ENCODE data around the gene PARD3.

The PARD3 gene

DNA sequence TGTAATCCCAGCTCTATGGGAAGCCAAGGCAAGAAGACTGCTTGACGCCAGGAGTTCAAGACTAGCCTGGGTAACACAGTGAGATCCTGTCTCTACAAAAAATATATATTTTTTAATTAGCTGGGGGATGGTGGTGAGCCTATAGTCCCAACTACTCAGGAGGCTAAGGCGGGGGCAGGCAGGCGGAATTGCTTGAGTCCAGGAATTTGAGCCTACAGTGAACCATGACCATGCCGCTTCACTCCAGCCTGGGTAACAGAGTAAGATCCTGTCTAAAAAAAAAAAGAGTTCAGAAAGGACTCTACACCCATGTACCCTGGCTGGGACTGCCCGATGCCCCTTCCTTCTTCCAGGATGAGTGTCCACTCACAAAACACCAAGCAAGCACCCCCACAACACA is 648.7 kb downstream of the PARD3 start:
- no peak for DNase-seq

DNA sequence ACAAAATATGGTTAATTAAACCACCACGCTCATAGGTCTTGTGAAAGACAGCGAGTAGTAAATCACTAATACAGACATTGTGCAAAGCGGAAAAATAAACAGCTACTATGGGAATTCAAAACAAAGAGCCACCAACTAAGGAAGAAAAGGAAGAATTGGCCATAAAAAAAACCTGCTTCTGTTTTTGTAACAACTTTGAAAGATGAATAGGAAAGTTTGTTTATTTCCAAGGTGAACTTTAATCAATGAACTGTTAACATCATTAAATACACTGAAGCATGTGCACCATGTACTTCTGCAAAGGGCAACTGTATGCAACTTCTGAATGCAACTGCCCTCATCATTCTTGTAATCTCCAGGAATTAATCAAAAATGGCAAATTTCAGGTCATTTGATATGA is 651.1 kb downstream of the PARD3 start:
- DNase-seq, result no peak

DNA sequence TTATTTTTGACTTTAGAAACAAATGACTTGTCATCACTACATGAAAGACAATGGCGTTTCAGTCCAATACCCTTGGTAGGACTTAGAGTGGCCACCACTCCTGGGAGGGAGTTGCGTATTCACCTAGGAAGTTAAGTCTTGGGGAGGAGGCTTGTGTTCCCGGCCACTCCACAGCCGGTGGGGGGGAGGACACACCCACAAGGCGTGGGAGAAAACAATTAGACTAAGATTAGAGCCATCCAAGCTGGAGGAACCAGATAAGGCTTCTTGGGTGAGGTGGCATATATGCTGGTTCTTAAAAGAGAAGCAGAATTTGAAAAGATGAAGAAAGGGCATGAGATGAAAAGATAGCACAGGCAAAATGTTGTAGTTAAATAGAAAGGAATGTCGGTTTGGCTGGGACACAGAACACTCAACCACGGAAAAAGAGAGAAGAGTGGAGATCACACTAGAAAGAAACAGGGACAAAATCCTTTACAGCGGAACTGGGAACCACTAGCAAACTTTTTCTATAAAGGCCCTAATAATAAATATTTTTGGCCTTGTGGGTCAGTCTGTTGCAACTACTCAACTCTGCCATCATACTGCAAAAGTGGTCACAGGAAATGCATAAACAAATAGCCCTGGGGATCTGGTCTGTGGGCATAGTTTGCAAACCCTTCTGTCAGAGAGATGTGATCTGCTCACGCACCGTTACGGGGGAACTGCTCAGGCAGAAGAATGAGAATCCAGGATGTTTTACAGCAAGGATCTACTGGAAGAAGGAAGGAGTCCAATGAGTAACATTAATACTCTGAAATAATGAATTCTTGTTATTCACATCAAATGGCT is 651.8 kb downstream of the PARD3 start:
- no peak for DNase-seq

DNA sequence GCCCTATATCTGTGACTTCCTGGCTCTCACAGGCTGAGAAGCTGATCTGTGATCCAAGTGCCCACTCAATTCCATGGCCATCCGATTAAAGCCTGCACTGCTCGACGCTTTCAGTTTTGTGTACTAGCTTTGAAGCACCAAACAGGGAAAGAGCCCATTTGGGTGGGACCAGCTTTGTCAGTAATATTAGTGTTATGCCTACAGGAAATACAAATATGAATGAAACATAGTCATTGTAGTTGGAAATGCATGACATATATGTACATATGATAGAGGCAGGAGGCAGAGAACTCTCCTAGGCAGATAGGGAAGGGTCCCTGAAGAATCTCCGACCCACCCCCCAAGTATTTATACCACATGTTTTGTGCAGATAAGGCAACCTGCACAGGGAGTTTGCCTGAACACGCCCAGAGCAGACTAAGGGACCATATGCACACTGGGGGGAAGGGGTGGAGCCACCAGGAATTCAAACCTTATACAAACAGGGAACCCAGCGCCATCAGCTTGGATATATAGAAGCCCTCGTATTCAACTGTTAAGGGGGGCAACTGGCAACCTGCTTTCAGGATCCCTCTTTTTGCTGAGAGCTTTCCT is 653.2 kb downstream of the PARD3 start:
- DNase-seq, result no peak

DNA sequence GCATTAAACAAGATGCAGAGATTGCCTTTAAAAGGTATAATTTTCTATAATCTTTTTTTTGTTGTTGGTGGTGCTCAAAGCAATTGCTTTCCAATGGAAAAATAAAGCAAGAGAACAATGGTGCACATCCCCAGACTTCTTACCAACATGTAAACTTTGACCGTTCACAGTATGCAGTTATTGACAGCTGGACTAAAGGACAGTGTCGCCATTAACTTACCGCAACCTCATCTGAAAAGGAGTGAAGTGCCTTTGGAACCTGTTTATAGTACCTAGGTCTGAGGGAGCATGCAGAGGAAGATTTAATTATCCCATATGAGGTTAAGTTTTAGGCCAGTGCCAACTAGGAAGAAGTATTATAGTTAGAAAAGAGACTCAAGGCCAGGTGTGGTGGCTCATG is 654.5 kb downstream of the PARD3 start:
- no peak for DNase-seq

DNA sequence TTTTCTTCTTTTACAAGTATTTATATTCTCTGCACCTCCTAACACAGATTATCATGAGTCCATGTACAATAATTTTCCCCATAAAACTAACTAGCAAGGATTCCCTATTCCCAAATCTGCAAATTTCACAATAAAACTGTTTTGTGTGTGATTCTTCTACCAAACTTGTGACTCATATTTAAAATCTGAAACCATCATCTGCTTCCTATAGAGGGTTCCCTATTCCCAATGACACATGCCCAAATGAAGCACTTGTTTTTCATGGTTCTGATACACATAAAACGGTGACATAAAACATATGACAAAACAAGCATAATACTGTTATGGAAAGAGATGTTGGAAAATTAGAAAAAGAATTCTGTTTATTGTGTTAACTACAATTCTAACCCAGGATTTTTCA is 657.6 kb downstream of the PARD3 start:
- DNase-seq, result no peak

DNA sequence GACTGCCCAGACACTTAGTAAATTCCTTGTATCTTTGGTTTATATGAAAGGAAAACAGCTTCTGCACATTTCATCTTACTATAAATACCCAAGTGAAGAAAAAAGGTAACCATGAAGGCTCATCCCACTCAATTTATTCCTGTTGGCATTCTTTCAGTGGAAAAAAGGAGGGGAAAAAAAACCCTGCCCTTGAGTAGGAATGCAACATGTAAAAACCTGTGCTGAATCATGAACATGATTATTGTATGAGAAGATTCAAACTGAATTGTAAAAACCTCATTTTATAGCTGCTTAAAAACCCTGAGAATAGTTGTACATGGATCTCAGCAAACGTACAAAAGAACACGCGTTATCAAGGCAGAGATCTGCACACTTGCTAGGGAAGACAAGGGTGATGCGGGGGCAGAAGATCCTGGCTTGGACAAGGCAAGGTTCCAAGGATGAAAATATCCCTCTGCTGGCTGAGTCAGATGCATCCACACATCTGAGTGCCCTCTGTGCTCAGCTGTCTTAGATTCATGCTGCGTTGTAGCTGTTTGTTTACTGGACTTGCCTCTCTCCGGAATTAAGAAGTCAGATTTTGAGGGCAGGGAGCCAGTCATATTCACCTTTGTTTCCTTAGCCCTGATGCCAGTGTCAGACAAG is 658.2 kb downstream of the PARD3 start:
- DNase-seq, result no peak

DNA sequence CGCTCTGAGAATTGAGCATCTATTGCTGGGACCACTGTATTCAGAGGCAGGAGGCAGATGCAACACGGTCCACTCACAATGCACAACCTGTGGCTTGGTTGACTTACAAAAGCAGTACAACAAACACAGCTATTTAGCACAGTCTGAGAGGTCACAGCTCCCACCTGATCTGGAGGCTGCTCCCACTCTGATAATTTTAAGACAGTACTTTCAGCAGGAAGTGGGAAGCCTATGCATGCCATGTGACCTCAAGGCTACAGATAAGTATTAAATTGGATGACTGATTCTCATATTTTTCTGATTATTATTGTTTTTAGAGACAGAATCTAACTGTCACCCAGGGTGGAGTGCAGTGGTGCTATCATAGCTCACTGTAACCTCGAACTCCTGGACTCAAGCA is 659.3 kb downstream of the PARD3 start:
- no peak for DNase-seq

DNA sequence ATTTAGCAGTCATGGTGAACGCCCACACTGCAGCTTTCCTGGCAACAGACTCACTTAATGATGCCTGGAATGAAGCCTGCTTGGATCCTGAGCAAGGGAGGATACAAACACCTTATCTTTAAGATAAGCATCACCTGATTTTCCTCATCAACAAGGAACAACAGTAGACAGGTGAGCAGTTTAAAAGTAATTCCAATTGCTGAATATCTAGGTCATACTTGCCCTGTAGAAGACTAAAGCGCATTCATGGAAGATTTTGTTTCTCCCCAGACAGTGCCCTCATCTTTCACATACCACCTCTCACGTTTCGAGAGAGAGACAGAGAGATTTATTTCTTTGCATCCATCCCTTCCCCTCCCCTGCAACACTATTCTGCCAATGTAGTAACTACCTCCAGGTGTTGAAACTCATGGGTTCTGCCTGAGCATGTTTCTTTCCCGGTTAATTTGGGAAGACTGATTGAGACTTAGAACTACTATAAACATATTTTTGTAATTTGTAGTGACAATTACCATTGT is 660.7 kb downstream of the PARD3 start:
- DNase-seq, result no peak

DNA sequence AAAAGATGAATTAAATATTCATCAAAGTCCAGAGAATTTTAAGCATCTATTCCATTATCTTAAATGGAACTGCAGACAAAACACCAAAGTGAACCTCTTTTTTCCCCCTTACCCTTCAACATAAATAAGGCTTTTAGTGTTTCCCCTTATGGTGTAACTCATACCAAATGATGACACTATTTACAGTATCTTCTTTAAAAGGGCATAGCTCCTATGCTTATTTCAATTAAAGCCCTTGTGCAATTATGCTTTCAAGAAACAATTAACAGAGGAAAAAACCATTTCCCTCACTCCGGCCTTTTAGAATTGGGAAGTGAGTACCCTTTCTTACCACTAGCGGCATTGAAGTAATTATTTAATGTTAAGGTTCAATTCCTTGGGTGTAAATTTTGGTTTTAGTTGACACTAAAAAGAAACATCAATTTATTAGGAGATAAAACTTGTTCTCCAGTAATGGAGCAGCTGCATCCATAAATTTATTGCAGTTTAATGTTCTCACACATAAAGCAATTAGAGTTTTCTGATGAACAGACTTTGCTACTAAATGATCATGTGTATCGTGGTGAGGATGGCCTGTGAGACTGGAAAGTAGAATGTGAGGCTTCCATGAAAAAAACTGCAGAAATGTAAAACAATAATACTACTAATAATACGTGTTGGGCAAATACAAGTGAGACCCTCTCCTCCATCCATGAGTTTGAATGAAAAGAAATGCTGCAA is 661.3 kb downstream of the PARD3 start:
- DNase-seq, result no peak

DNA sequence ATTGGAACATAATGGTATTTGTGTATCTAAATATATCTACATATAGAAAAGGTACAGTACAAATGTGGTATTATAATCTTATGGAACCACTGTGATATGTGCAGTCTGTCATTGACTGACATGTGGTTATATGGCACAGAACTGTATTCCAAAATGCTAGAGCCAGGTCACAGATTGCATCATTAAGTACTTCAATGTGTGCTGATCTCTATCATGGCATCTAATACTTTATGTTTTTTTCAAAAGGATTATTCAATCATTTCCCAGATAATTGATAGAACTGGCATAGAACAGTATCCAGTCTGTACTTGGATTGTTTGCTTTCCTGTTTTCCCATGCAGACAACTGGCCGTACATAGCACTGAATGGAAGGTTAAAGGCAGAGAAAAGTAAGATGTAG is 662.7 kb downstream of the PARD3 start:
- DNase-seq, result no peak

DNA sequence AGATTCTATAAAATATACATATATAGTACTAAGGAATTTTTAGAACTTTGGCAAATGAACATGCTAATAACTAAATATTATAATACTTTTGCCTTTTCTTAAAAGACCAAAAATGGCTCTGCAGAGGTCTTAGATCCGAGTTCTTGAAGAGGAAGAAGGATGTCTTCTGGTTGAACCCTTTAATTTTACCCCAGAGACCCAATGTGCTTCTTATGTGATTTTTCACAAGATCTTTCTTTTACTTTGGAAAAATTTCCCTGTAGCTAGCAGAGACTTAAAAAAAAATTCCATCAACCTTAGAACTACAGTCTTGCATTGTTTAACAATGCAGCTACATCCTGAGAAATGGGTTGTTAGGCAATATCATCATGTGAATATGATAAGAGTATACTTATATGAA is 663.2 kb downstream of the PARD3 start:
- DNase-seq, result no peak

DNA sequence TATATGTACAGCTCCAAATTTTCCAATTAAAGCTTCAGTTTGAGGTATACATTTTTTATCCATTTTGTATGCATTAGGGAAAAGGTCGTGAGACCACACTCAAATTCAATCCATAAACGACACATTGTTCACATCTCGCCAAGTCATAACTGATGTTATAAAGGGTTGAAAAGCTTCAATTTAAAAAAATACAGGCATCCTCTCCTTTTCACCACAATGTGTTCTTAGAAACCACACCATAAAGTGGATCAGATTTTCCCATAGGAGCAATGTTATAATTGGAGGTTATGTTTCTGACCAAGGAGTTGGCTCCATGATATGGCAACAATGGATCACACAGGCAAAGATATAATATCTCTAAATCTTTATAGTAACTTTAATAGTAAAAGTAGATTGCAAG is 663.6 kb downstream of the PARD3 start:
- DNase-seq, result no peak

DNA sequence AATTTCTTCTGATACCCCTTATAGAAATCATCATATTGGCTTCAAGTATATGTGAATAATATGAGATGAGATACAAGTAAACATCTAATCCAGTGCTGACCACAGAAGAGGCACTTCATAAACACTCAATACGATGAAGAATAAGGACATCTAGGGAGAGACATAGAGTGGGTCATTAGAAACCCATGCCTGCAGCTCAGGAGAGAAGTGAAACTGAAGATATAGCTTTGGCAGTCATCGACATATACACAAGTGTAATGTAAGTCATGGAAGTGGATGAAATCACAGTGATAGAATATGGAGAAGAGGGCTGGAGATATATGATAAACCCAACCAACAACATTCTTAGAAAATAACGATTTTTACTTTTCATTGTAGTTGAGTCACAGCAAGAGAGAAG is 665.0 kb downstream of the PARD3 start:
- DNase-seq, result no peak

DNA sequence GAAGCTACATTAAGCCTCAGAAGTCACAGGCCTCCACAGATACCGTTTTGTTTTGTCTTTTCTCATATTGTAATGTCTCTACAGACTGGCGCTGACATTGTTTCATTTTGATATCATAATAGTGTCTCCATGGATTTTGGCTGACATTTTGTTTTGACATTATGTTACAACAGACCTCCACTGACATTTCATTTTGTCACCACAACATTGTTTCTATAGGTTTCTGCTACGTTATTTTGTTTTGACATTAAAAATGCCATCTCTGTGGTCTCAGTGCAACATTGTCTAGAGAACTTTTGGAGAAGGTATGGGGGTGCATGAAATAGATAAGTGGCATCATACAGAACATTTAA is 666.8 kb downstream of the PARD3 start:
- DNase-seq, result no peak

DNA sequence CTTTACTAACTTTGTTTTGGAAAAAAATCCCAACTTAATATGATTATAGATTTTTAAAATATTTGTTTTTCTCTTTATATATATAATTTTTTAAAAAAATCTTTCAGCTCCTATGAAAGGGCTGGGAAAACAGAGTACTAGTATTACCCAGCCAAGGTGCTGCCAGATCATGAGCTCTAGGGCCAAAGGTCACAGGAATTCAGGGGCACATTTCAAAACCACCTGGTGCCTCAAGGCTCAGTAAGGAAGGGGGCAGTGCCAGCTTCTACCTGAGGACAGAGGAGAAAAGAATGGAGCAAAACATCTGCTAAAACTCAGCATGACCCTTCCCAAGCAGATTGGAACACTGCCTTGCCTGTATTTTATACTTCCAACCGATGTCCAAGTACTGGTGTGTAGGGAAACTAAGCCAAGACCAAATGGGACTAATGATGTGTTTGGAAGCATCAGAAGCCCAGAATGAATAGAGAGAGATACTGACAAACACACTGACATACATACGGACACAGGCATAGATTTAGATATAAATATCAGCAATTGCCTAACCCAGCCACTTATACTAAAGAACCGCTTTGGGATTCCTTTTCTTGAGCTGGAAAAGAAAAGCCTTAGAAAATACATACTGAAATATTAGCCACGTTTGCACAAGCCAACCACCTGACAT is 667.3 kb downstream of the PARD3 start:
- no peak for DNase-seq

DNA sequence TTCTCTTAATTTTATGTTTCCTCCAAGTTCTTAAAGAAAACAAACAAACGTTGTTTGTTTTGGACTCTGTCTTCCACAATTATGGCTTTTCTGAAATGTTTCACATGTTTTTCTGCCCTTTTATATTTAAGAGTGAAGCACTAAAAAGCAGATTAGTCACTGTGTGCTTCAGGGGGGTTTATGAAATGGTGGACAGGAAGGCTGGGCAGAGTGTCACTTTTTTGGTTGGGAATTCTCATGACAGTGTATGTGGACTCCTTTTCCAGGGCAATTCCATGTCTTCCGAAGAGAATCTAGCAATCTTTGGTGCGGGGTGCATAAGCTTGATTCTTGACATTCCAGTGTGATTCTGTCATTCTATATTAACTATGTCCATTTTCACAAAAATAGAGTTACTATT is 669.4 kb downstream of the PARD3 start:
- no peak for DNase-seq

DNA sequence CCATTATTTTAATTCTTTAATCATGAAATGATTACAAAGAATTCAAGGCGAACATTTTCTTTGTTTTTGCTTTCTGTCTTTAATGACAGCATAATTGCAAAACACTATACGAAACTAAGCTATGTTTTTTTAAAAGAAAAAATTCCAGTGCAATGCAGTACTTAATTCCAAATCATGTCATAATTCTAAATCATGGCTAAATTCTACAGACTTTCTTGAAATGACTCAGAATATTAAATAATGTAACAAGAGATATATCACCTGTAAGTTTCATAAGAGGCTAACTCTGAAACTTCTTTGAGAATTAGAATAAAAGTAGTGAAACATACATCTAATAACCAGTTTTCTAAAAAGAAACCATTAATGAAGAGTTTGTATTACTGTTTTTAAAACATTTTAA is 671.6 kb downstream of the PARD3 start:
- no peak for DNase-seq

DNA sequence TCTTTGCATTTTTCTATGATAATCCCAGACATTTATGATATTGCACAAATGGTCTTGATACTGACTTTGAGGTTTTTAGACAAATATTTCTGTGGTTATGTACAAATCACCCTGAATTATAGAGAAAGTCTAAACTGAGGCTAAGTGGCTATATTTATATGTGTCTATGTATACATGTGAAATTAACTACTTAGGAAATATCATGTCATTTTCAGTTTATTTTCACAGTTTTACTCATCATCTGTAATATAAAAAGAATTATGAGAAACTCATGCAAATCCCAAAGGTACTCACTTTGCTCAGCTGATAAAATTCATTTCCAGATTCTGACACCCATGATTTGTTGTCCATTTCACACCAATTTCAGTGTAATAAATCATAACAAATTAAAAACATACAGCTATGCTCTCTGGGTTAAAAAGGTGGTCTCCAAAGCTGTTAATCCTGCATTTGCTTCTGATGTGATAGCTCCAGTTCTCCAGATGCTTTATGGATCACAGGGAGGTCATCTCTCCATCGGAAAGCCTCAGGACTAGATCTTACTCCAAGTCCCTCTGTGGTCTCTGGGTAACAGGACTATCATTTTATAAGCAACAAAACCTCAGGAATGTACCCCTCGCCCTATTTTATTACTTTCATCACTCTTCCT is 673.9 kb downstream of the PARD3 start:
- DNase-seq, result no peak

DNA sequence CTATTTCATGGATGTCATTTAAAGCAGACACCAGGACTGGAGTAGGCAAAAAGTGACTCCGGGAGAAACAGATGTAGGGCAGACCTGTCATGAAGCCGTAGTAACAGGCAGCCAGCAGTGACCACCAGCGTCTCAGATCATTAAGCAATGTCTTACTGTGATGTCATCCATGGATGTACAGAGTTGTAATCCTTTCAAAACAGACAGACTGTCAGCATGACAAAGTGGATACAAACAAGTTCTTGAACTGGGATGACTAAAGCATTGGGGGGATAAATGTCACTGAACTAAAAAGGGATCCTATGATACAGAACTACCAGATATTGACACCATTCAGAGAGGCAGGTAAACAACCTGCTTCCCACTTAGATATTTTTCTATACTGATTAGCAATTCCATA is 675.5 kb downstream of the PARD3 start:
- no peak for DNase-seq

DNA sequence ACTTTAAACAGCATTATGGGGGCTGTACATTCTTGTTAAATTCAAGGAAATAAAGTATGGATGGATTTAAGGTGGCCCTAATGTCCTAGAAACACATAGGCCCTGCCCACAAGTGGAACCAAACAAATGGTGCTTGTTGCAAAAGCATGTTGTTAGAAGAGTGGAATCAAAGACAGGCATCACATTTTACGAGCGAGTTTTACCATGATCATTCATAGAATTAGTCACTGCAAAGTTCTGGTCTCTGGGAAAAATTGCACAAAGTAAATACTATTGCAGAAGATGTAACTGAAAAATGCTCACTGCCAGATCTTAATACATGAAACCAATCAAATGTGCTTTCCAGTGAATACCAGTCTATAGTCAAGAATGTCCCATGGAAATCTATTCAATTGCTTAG is 677.1 kb downstream of the PARD3 start:
- DNase-seq, result no peak

DNA sequence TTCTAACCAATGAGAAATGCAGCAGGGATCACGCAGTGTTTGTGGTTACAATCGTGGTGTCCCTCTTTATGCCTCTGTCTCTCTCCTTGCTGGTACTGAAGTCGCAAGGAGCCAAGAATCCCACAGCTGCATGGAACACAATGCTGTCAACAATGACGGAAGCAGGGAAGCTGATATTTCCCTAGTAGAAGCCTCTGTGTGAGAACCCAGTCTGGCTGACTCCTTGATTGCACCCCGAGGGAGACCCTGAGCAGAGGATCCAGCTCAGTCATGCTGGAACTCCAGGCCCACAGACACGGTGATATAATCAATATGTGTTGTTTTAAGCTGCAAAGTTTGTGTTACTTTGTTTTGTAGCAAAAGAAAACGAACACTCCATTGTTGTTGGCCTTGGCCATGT is 677.9 kb downstream of the PARD3 start:
- no peak for DNase-seq

DNA sequence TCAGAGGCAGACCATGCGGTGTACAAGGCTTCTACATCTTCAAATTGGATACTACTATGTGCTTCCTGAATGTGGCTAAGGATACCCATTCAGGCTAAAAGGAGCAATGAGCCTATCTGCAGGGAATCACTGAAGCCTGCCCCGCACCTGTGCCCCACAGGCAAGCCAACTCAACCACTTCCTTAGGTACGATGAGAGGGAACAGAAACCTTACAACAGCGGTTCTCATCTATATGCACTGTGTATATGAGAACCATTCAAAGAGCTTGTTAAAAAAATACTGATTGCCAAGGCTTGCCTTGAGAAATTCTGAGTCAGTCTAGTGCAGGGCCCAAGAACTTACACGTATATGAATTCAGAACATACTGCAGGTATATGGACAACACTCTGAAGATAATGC is 679.6 kb downstream of the PARD3 start:
- DNase-seq, result no peak
